HCT116 (cell line): ENCODE results near the gene SMARCB1. TPM values are rescaled to one million over a fixed set of nuclear protein-coding genes. Genes with fewer than 3 reads are reported as not detected.

Experiments used
- ATAC-seq: fragments of 200-7000 bp; cut with Tn5 transposase; 2 replicates; pipeline ENCODE4 v1.9.1; 2020; ENCODE audit warnings: mild to moderate bottlenecking, moderate library complexity
- BruUV-seq: library from RNA; stranded (reverse); fragments of 400-500 nt; replicated peaks from 2 replicates; lab custom pipeline; 2021; lab: Mats Ljungman, UMichigan
- CTCF ChIA-PET: fragments of 300-600 bp; sonication (Branson Sonifier 250); formaldehyde crosslinking; loops from one replicate; lab custom pipeline; 2021; ENCODE audit warnings: antibody characterized with exemption; lab: Charles Lee
- POLR2A ChIA-PET: fragments of 300-600, 350-600 bp; sonication (Branson Sonifier 250); formaldehyde crosslinking; loops from one replicate; lab custom pipeline; 2021; ENCODE audit warnings: antibody characterized with exemption; lab: Charles Lee
- RAD21 ChIA-PET, 2 experiments: fragments of 300-600 bp; sonication (Branson Sonifier 250); formaldehyde crosslinking; loops; one replicate each; lab custom pipeline; 2023; ENCODE audit warnings: low total read pairs in 2 of 2; ENCODE audit not compliant: uncharacterized antibody in 2 of 2, unreplicated experiment in 2 of 2, low non-redundant PET in 1 of 2; lab: Charles Lee
- DNase-seq: peaks from one replicate; pipeline ENCODE4 v3.0.0-alpha.2; 2010; ENCODE audit warnings: low read depth, low spot score
- H2AFZ ChIP-seq: fragments of 200-600 bp; shearing (Covaris generic), sonication (generic); 2 replicates; pipeline ENCODE4 v1.6.1; 2017; ENCODE audit warnings: low read depth, mixed run types, mixed read lengths, antibody characterized with exemption, low read length; ENCODE audit not compliant: poor library complexity, severe bottlenecking
- H3K27ac ChIP-seq: 2 replicates; pipeline ENCODE4 v1.5.1; 2012; ENCODE audit warnings: low read depth, low read length
- H3K27me3 ChIP-seq: fragments of 200-600 bp; sonication (generic); 2 replicates; pipeline ENCODE4 v1.6.1; 2016; ENCODE audit warnings: mixed run types, low read length, mixed read lengths; ENCODE audit not compliant: insufficient read depth
- H3K36me3 ChIP-seq, 2 experiments: fragments of 200-500 bp in 1 of 2; fragments of 200-600 bp in 1 of 2; sonication (Bioruptor generic) in 1 of 2; sonication (generic) in 1 of 2; 2 replicates each; pipeline versions ENCODE4 v1.5.1 to v1.6.1; 2014 to 2016; ENCODE audit warnings: low read length in 2 of 2, inconsistent platforms in 1 of 2, mixed read lengths in 1 of 2, mixed run types in 1 of 2; ENCODE audit not compliant: insufficient read depth in 2 of 2, control insufficient read depth in 1 of 2
- H3K4me1 ChIP-seq, 2 experiments: fragments of 200-600 bp in 1 of 2; sonication (generic) in 1 of 2; 2 replicates each; pipeline versions ENCODE4 v1.5.1 to v1.6.1; 2012 to 2017; ENCODE audit warnings: low read length in 2 of 2, inconsistent platforms in 1 of 2, mild to moderate bottlenecking in 1 of 2, mixed read lengths in 1 of 2, mixed run types in 1 of 2, moderate library complexity in 1 of 2; ENCODE audit not compliant: insufficient read depth in 2 of 2, control insufficient read depth in 1 of 2
- H3K4me2 ChIP-seq: fragments of 200-600 bp; sonication (generic); 2 replicates; pipeline ENCODE4 v1.6.1; 2017; ENCODE audit warnings: mixed run types, low read length, mixed read lengths
- H3K4me3 ChIP-seq, 2 experiments: fragments of 200-600 bp in 1 of 2; sonication (generic) in 1 of 2; replicated peaks in 1 of 2; 2 replicates each; pipeline ENCODE4 v1.5.1; 2011 to 2016; ENCODE audit warnings: low read length in 2 of 2, control low read depth in 1 of 2, low read depth in 1 of 2, mild to moderate bottlenecking in 1 of 2, mixed read lengths in 1 of 2, mixed run types in 1 of 2
- H3K79me2 ChIP-seq: fragments of 200-600 bp; sonication (generic); 2 replicates; pipeline ENCODE4 v1.6.1; 2017; ENCODE audit warnings: mild to moderate bottlenecking, mixed run types, low read length, moderate library complexity, mixed read lengths; ENCODE audit not compliant: insufficient read depth
- H3K9ac ChIP-seq: fragments of 200-600 bp; sonication (generic); 2 replicates; pipeline ENCODE4 v1.6.1; 2016; ENCODE audit warnings: low read length, mixed read lengths
- H3K9me2 ChIP-seq: fragments of 200-600 bp; sonication (generic), shearing (Covaris generic); 2 replicates; pipeline ENCODE4 v1.6.1; 2017; ENCODE audit warnings: mixed run types, mild to moderate bottlenecking, moderate library complexity; ENCODE audit not compliant: insufficient read depth
- H3K9me3 ChIP-seq, 2 experiments: fragments of 200-500 bp in 1 of 2; fragments of 200-600 bp in 1 of 2; sonication (Bioruptor generic) in 1 of 2; sonication (generic) in 1 of 2; 2 replicates each; pipeline ENCODE4 v1.6.1; 2014 to 2017; ENCODE audit warnings: low read length in 2 of 2, mixed read lengths in 2 of 2, inconsistent platforms in 1 of 2, low read depth in 1 of 2, mild to moderate bottlenecking in 1 of 2, mixed run types in 1 of 2, moderate library complexity in 1 of 2; ENCODE audit not compliant: control insufficient read depth in 1 of 2, insufficient read depth in 1 of 2
- H4K20me1 ChIP-seq: fragments of 200-600 bp; sonication (generic), shearing (Covaris generic); 2 replicates; pipeline ENCODE4 v1.6.1; 2017; ENCODE audit warnings: mixed run types, mild to moderate bottlenecking, moderate library complexity; ENCODE audit not compliant: insufficient read depth
- CEBPB ChIP-seq: IDR thresholded peaks from 2 replicates; pipeline ENCODE4 v1.6.1; 2012; ENCODE audit warnings: low read depth
- EGR1 ChIP-seq: IDR thresholded peaks from 2 replicates; pipeline ENCODE4 v1.6.1; 2012; ENCODE audit warnings: low read depth
- EZH2phosphoT487 ChIP-seq: fragments of 200-600 bp; IDR thresholded peaks from 2 replicates; pipeline ENCODE4 v1.6.1; 2018; ENCODE audit warnings: antibody characterized with exemption, borderline replicate concordance
- FOSL1 ChIP-seq: IDR thresholded peaks from 2 replicates; pipeline ENCODE4 v1.6.1; 2012; ENCODE audit warnings: low read depth
- SIN3A ChIP-seq: IDR thresholded peaks from 2 replicates; pipeline ENCODE4 v1.6.1; 2012; ENCODE audit warnings: low read depth
- TCF7L2 ChIP-seq: IDR thresholded peaks from 2 replicates; pipeline ENCODE4 v1.7.0; 2011; ENCODE audit warnings: borderline replicate concordance, inconsistent platforms; ENCODE audit not compliant: insufficient read depth, insufficient read length; ENCODE audit errors: extremely low read depth
- YY1 ChIP-seq: IDR thresholded peaks from 2 replicates; pipeline ENCODE4 v1.6.1; 2011; ENCODE audit warnings: low read length, low read depth, moderate library complexity, mild to moderate bottlenecking; ENCODE audit not compliant: insufficient replicate concordance; ENCODE audit errors: extremely low read depth
- ZFX ChIP-seq: fragments of 450-650 bp; IDR thresholded peaks from 2 replicates; pipeline ENCODE4 v1.6.1; 2017
- ZNF274 ChIP-seq: fragments of 200-500 bp; sonication (Bioruptor generic); IDR thresholded peaks from 2 replicates; pipeline ENCODE4 v1.6.1; 2014; ENCODE audit warnings: mild to moderate bottlenecking, low read depth, low read length, inconsistent platforms
- intact Hi-C: fragments of 100-400 bp; cut with micrococcal nuclease; formaldehyde crosslinking; loops from 2 replicates; pipeline ENCODE4 v1.10.0; 2022
- total RNA-seq: library from RNA; stranded (reverse); gene quantifications from one replicate; pipeline ENCODE4 v1.2.1, GENCODE V29; 2021; ENCODE audit not compliant: unreplicated experiment
- TF ChIP-seq, protein P1 (sequence below): IDR thresholded peaks from 2 replicates; pipeline ENCODE4 v1.6.1; 2012
- TF ChIP-seq, protein P2 (sequence below): IDR thresholded peaks from 2 replicates; pipeline ENCODE4 v1.6.1; 2012
- TF ChIP-seq, protein P3 (sequence below): IDR thresholded peaks from 2 replicates; pipeline ENCODE4 v1.6.1; 2011; ENCODE audit warnings: mild to moderate bottlenecking, low read length, moderate library complexity; ENCODE audit not compliant: insufficient replicate concordance; ENCODE audit errors: extremely low read depth

The SMARCB1 gene
- total RNA-seq, 1 experiment from 2014 or later, result 101 TPM

DNA sequence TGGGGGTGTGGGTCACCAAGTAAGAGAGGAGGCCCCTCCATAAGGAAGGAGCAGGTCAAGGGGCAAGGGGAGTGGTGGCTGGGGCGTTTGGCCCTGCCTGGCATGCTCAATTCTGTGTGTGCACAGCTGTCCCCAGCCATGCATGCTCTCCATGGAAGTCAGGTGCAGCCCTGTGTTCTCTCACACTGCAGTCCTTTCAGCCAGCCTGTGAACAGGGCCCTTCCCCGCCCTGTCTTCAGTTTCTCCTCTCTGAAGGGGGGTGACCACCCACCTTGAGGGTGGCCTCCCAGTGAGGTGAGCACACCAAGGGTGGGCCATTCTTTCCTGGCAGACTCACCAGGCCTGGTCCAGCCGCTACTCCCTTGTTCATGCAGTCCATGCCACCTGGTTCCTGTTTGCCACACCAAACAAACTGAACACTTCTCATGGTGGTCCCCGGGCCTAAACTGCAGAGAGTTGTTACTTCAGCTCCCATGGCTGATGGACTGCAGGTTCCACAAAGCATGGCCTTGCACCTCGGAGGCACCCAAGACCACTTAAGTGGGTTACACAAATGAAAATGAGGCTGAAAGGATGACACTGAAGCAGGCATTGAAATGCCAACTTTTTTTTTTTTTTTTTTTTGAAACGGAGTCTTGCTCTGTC is 17.3 kb upstream of the SMARCB1 start:
- CTCF ChIA-PET, result interaction anchor here (0.9 to 2.2 kb wide), 3 partner anchors 17 to 80 kb away, joined by 3 to 6 read pairs (median 4); partner anchors contain the start of gene SMARCB1
- POLR2A ChIA-PET, result interaction anchor here (1.0 kb wide), 1 partner anchor 16 kb away, joined by 4 read pairs; no protein-coding TSS in a partner anchor
- TF ChIP-seq SIN3A, result no peak
- TF ChIP-seq TCF7L2, result no peak
- TF ChIP-seq, protein P1, sequence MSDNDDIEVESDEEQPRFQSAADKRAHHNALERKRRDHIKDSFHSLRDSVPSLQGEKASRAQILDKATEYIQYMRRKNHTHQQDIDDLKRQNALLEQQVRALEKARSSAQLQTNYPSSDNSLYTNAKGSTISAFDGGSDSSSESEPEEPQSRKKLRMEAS, result no peak
- no peak for TF ChIP-seq EGR1
- no peak for TF ChIP-seq YY1
- TF ChIP-seq ZNF274, result no peak
- no peak for TF ChIP-seq FOSL1
- no peak for TF ChIP-seq EZH2phosphoT487
- TF ChIP-seq, protein P2, sequence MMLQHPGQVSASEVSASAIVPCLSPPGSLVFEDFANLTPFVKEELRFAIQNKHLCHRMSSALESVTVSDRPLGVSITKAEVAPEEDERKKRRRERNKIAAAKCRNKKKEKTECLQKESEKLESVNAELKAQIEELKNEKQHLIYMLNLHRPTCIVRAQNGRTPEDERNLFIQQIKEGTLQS, result no peak
- TF ChIP-seq, protein P3, sequence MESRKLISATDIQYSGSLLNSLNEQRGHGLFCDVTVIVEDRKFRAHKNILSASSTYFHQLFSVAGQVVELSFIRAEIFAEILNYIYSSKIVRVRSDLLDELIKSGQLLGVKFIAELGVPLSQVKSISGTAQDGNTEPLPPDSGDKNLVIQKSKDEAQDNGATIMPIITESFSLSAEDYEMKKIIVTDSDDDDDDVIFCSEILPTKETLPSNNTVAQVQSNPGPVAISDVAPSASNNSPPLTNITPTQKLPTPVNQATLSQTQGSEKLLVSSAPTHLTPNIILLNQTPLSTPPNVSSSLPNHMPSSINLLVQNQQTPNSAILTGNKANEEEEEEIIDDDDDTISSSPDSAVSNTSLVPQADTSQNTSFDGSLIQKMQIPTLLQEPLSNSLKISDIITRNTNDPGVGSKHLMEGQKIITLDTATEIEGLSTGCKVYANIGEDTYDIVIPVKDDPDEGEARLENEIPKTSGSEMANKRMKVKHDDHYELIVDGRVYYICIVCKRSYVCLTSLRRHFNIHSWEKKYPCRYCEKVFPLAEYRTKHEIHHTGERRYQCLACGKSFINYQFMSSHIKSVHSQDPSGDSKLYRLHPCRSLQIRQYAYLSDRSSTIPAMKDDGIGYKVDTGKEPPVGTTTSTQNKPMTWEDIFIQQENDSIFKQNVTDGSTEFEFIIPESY, result no peak
- no peak for TF ChIP-seq ZFX
- TF ChIP-seq CEBPB, result no peak
- Histone ChIP-seq H3K9me3 (no peaks in the 10 kb centered on the region), H3K36me3 (peaks cover 7 to 18% of the 10 kb centered on the region in 2 experiments; a peak in 3 of 4 replicates), H3K4me1 (peaks cover 26 to 67% of the 10 kb centered on the region in 2 experiments), H3K27ac (peak overlapping the region; percentile 10; the same call in 1 of the 2 replicates), H3K27me3 (no peaks in the 10 kb centered on the region), H3K9me2 (no peaks in the 10 kb centered on the region), H2AFZ (no peak overlapping the region), H4K20me1 (no peaks in the 10 kb centered on the region), H3K79me2 (peaks cover 32% of the 10 kb centered on the region), H3K4me2 (0 out of 2 replicates have a peak overlapping the region, but pooled peaks have one; percentile 100), H3K9ac (no peak overlapping the region), H3K4me3 (no peak overlapping the region)
- RAD21 ChIA-PET, result no interaction called here
- no peak for DNase-seq
- intact Hi-C loops, result loop anchor here (5.0 to 10.0 kb wide), 2 partner anchors 78 to 185 kb away; no protein-coding TSS in a partner anchor
- no peak for ATAC-seq
- no TSS peak for BruUV-seq
